Glomerular visceral epithelial cell (primary cell): ENCODE measurements around the gene MDM4.

ENCODE experiments used
- DNase-seq: peaks from one replicate; pipeline ENCODE4 v3.0.0-alpha.2; 2016; ENCODE audit errors: extremely low spot score

The MDM4 gene, protein sequence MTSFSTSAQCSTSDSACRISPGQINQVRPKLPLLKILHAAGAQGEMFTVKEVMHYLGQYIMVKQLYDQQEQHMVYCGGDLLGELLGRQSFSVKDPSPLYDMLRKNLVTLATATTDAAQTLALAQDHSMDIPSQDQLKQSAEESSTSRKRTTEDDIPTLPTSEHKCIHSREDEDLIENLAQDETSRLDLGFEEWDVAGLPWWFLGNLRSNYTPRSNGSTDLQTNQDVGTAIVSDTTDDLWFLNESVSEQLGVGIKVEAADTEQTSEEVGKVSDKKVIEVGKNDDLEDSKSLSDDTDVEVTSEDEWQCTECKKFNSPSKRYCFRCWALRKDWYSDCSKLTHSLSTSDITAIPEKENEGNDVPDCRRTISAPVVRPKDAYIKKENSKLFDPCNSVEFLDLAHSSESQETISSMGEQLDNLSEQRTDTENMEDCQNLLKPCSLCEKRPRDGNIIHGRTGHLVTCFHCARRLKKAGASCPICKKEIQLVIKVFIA

DNA sequence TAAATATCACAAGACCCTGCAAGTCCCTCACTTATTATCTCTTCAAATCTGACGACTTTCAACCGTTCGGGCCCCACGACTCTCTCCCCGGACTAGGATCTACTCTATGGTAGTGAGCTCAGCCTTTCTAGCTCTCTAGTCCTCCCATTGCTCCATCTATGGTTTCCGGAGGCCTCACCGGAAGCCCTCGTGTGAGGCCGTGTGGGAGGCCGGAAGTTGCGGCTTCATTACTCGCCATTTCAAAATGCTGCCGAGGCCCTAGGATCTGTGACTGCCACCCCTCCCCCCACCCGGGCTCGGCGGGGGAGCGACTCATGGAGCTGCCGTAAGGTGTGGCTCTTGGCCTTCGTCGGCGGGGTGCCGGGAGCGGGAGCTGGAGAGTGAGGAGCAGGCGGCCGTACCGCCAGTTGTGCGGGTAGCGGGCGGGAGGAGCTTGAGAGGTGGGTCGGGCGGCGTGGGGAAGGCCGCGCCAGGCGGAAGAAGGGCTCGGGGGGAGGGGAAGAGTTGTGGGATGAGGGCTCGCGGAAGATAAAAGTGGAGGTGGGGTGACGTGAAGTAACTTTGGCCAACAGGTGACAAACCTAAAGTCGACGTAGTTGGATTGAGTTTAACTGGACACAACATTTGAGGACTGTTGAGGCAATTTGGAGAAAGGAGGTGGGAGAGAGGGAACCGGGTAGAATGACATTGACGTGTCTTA, at the start of gene MDM4:
MDM4 (plus strand) TSS at position 227 of the 700 bp plus-strand sequence. CDS start 9,113 bp downstream, outside the sequence.
- peak; percentile 98 for DNase-seq

DNA sequence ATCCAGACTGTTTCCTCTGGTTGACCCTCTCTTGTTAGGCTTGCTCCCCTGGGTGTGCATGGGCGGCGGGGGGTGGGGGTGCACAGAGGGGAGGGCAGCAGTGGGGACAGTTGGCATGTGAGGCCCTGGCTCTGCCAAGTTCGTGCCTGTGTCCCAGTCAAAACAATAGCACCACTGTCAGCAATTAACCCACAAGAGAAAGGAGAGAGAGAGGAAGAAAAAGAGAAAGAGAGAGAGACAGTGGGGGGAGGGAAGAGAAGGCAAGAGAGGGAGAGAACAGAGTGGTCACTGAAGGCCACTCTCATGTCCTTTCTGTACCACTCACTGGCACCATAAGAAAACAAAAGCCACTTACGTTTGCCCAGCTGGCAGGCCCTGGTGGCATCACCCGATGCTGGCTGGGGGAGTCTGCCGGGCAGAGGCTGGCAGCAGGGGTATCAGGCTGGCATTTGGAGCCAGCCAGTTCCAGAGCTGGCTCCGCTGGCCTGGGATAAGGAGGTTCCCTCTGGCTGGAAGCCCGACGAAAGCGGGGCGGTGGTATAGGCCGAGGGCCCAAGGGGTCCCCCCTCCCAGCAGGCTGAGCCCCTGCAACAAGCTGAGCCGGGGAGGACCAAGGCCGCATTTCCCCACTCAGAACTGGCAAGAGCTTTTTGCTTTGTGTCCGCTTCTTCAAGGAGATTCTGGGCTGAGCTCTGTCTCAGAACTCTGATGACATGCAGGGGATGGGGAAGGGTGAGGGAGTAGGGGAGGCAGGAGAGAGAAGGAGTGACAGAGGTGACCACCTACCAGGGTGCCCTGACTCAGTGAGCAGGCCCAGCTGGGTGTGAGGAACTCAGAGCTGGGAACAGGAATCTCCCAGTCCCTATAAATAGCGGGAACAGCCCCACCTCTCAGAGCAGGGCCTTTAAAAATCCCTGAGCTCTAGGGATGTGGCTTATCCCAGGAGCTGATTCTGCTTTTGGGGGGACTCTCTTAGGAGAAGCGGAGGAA, 49.5 kb upstream of the MDM4 start:
- no peak for DNase-seq

DNA sequence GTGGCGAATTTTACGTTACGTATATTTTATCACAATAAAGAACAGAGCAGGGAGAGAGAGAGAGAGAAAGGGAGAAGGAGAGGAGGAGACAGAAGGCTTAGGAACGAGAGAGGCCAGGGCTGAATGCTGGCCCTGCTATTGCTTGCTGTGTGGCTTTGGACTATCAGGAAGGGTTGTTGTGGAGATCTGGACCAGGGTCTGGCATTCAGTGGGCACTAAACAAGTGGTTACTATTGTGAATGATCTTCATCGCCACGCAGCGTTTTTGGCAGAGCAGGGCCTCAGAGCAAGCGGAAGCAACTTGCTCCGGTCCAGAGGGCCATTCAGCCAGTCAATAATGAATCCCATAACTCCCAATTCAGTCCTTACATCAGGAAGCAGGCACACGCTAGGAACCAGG, 48.0 kb upstream of the MDM4 start:
- no peak for DNase-seq

GRCh38 chr1:204468766-204469302, 47.4 kb upstream of the MDM4 start:
- no peak for DNase-seq

DNA sequence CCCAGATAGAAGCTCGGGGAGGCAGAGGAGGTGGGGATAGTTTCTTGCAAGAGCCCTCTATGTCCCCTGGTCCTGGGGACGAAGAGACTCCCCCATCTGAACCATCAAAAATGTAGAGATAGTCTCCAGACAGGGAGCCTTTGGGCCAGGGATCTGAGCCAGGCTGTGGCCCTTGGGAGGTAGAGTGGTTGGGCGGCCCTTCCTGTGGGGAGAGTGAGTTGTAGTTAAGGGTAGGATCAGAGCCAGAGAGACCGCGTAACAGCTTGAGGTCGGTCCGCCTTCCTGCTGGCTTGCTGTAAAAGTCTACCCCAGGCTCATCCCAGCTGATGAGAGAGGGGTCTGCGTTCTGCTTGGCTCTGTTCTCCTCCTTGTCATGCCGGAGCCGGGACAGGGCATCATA, 46.9 kb upstream of the MDM4 start:
- DNase-seq, result no peak

DNA sequence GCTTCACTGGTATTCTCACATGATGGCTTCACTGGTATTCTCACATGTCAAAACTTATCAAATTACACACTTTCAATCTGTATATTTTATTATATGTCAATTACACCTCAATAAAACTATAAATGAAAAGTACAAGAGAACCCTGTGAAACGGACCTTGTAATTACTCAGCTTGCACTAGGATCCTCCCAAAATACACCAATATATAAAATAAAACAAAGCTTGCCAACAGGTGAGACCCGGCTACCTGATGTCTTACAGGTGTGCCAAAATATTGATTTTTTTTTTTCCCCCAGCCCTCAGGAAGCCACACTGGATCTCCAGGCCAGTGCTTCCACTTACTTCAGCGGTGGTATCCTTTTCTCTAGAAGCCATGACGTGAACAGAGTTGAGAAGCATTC, 44.5 kb upstream of the MDM4 start:
- DNase-seq, result no peak

DNA sequence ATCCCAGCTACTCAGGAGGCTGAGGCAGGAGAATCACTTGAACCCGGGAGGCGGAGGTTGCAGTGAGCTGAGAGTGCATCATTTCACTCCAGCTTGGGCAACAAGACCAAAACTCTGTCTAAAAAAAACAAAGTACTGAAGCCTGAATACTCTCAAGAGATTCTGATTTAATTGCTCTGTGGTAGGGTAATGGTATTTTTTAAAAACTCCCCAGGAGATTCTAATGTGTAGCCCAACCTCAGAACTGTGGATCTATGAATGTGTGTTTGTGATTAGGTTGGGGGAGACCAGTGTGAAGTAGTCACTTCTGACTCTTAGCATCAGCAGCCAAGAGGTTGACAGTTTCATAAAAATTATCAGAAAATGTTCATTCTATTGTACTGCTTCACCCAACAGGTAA, 43.5 kb upstream of the MDM4 start:
- DNase-seq, result no peak

- no peak for DNase-seq
Observed at GRCh38 chr1:204473400-204473965, 42.7 kb upstream of the MDM4 start.

DNA sequence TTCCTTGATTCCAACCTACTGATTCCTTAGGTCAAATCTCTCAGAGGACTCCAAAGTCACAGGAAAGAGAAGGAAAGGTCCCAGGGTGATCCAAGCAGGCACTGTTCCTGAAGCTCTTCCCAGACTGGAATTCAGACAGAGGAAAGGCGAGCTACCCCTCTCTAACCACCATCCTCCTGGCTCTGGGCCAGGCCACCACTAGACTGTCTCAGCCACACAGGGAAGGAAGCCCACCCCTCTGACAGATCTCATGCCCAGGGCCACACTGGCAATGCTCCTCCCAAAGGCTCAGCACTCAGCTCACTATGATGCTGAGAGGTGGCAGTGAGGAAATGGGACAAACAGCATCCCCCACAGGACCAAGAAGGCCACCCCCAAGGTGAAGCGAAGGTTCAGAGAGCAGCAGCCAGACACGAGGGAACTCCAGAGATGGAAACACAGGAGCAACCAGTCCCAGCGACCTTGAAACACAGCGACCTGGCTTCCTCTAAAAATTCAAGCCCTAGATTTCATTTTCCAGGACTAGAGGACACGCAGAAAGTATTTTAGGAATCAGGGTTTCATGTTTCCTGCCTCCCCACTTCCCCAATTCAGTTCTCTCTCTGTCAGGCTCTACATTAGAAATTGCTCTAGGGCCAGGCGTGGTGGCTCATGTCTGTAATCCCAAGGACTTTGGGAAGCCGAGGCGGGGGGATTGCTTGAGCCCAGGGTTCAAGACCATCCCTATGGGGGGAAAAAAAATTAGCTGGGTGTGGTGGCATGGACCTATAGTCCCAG, 40.4 kb upstream of the MDM4 start:
- DNase-seq, result peak; percentile 25

DNA sequence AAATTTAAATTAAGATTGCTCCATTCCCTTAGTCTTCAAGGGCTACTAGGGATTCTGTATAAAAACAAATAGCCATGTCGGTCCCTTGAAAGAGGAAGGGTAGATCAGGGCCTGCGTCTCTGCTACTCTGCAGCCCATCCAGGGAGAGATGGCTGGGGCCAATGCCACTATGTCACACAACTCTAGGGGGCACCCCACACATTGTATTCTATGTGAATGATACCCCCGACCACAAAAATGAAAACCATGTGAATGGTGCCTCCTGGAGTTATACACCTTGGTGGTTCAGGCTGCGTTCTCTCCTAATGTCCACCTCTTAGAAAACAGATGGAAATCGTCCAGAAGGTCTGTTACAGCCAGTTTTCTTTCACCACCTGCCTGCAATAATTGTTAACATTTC, 39.6 kb upstream of the MDM4 start:
- no peak for DNase-seq

- peak; percentile 18 for DNase-seq
Observed at GRCh38 chr1:204477036-204477740, 39.0 kb upstream of the MDM4 start.

DNA sequence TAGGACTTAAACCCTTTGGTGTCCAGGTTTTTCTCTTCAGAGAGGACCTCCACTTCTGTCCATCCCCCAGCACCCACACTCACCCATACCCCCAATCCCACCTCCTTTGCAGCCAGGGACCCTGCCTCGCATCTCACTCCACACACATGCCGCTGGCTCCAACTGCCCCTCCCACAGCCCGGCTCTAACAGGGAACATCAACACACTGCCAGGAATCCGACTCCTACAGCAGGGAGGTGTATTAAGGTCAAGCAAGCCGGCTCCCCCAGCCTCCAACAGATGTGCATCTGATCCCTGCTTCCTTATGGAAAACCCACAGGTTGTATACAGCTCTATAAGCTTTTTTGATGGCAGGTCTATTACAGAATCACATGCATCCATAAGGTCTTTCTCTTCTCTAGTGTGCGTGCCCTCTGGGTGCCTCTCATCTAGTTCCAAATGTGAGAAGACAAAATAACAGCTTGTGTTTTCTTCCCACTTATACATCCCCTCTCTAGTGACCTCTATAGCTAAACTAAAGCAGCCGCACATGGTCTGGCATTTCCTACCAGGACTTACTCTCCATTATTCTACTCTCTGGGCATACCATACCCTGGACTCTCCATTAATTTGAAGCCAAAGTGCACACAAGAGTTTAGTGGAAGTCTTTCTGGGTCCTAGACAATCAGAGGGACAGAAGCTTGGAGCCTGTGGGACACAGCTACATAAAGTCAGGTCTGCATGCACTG, 37.9 kb upstream of the MDM4 start:
- no peak for DNase-seq

GRCh38 chr1:204478921-204479320, 37.3 kb upstream of the MDM4 start:
- DNase-seq, result no peak

DNA sequence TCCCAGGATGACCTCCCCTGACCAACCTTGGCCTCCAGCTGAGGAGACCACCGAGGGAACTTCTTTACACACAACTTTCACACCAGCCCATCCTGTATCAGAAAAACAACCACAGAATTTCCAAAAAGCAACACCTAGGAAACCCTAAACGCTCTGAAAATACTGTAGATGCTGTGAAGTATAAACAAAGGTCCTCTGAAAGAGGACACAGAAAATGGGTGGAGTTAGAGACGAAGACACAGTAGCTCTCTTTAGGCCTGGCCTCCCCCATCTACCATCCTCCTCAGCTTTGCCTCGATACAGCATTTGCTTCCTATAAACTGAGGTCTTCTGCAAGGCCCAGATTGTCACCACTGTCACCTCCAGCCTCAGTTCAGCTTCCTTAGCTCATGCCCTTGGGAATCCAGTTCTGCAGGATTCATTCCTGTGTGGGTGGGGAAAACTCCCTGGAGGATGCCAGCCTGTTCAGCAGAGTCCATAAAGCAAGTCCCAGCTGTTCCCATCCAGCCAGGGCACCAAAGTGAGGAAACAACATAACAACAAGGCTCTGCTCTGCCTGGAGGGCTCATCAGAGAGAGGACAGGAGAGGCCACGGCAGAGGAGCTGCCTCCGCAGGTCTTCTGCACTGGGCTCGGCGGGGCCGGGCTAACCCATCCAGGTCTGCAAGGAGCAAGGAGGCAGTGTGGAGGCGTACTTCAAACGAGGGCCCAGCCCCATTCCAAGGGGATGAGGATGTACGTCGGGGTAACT, 36.6 kb upstream of the MDM4 start:
- DNase-seq, result no peak

DNA sequence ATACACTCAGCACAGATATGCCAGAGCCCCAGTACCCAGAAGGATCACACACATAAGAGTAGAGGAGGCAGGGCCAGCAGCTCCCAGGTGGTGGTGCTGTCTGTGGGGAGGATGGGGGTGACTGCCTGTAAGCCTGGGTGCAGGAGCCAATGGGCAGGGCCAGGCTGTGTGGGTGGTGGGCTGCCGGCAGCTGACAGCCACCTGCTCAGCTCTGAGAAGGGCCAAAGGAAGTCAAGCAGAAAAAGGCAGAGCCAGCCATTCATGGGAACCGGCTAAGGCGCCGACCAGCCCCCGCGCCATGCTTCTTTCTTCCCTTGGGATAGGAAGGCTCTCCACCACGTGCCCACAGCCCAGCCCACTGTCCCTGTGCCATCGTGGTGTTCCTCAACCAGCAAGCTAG, 35.7 kb upstream of the MDM4 start:
- DNase-seq, result no peak

DNA sequence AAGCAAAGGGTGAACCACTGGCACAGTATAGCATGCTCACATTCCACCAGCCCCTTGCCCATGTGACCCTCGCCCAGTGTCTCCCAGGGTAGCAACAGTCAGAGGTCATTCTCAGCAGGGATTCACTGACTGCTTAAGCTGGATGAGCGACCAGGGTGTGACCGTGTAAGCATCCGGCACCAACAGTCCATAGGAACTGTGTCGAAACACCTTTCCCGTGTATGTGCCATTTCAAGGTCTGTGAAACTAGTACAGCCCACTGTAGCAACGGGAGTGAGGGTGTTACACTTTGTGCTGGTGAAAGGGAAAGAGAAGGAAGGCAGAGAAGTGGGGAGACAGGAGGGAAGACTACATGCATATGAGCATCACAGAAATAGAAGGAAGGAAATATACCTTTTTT, 32.4 kb upstream of the MDM4 start:
- no peak for DNase-seq

DNA sequence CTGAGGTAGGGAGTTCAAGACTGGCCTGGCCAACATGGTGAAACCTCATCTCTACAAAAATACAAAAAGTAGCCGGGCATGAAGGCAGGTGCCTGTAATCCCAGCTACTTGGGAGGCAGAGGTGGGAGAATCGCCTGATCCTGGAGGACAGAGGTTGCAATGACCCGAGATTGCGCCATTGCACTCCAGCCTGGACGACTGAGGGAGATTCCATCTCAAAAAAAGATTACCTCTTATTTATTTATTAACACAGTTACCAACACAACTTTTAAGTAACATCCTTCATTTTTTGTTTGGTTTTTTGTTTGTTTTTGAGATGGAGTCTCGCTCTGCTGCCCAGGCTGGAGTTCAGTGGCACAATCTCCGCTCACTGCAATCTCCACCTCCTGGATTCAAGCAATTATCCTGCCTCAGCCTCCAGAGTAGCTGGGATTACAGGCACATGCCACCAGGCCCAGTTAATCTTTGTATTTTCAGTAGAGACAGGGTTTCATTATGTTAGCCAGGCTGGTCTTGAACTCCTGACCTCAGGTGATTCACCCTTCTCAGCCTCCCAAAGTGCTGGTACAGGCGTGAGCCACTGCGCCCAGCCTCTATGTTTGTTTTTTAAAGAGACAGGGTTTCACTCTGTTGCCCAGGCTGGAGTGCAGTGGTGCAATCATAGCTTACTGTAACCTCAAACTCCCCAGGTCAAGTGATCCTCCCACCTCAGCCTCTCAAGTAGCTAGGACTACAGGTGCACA, 29.5 kb upstream of the MDM4 start:
- DNase-seq, result peak; percentile 13

DNA sequence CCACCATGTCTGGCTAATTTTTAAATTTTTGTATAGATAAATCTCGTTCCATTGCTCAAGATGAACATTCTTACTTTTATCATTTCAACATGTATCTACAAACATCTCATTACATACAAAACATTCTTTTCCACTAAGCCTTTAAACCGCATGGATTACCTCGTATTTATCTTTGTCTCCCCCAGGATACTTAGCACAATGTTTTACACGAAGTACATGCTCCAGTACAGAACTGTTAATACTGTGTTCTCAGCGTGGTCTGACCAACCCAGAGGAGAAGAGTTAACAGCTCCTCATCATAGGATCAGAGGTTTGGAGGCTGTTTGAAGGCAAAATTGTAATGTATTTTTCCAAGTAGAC, 29.0 kb upstream of the MDM4 start:
- no peak for DNase-seq
